Fibroblast of lung (primary cell): ENCODE results near the gene YES1.

ENCODE experiments used
- CTCF ChIP-seq, 2 donors: IDR thresholded peaks in 1 of 2; conservative IDR thresholded peaks in 1 of 2; 1 replicate in 1 of 2; 2 replicates in 1 of 2; pipeline ENCODE4 v1.5.1; 2011 to 2012; ENCODE audit warnings: low read length in 2 of 2, control low read depth in 1 of 2, inconsistent platforms in 1 of 2, low read depth in 1 of 2, mild to moderate bottlenecking in 1 of 2
- EZH2 ChIP-seq: IDR thresholded peaks from 2 replicates; pipeline ENCODE4 v1.5.1; 2012; ENCODE audit warnings: low read length, control low read depth, mild to moderate bottlenecking; ENCODE audit errors: missing control alignments

- no peak for TF ChIP-seq CTCF (conservative IDR thresholded peaks at IDR 0.05 in 1 of 2, IDR thresholded peaks at IDR 0.05 in 1 of 2; ENCODE audit: low read depth in 1 of 2, low read length in 2 of 2)
- TF ChIP-seq EZH2: no peak
Measured at GRCh38 chr18:809985-810642, 1.9 kb downstream of the YES1 start.
